ENCODE data around the gene ERMP1.

DNA sequence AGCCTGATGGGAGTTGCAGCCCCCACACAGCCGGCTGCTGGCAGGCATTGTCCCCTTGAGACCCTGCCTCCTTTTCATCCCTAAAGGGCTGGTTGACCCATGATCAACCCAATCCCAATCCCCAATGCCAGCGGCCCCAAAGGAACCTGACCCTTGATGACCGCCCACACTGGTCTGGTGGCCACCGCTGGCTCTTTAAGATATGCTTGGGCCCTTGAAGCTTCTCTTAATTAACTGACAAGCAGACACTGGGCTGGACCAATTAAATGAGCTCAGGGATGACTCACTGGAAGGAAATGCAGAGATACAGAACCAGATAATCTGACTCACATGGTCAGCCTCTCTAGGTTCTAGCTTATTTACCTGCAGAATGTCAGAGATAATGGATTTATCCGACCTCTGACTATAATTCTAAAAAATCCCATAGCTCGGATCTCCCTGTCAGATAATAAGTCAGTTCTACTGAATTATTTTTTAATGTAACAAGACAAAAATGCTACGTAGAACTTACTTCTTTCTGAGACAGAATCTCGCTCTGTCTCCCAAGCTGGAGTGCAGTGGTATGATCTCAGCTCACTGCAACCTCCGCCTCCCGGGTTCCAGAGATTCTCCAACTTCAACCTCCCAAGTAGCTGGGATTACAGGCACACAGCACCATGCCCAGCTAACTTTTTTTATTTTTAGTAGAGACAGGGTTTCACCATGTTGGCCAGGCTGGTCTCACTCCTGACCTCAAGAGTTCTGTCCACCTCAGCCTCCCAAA is 46.7 kb upstream of the ERMP1 start:
- TF ChIP-seq FOXM1 (IDR thresholded peaks at IDR 0.05; ENCODE audit: low read depth) (0 out of 2 replicates have a peak, but pooled peaks have one; percentile 19), NRF1 (IDR thresholded peaks at IDR 0.05; ENCODE audit: low read depth, low read length) (no peak), CTCF (IDR thresholded peaks at IDR 0.05) (no peak), POLR2AphosphoS5 (IDR thresholded peaks at IDR 0.05; ENCODE audit: low read depth, low read length) (peak; percentile 56; the same call in 1 of the 2 replicates), CHD2 (IDR thresholded peaks at IDR 0.05; ENCODE audit: low read length, partially characterized antibody) (no peak), RFX5 (IDR thresholded peaks at IDR 0.05; ENCODE audit: low read length) (no peak), ELF1 (IDR thresholded peaks at IDR 0.05) (no peak), REST (IDR thresholded peaks at IDR 0.05; ENCODE audit: low read depth, low read length) (no peak), SMC3 (IDR thresholded peaks at IDR 0.05; ENCODE audit: low read depth, low read length) (no peak), TCF12 (IDR thresholded peaks at IDR 0.05) (peak; percentile 81), EP300 (IDR thresholded peaks at IDR 0.05; ENCODE audit: borderline replicate concordance in 1 of 2, low read depth in 1 of 2, low read length in 1 of 2) (peak; percentile 27 to 49; a peak in 1 of 4 replicates), JUND (IDR thresholded peaks at IDR 0.05) (peak; percentile 97)
- TF ChIP-seq, protein P1, sequence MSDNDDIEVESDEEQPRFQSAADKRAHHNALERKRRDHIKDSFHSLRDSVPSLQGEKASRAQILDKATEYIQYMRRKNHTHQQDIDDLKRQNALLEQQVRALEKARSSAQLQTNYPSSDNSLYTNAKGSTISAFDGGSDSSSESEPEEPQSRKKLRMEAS (IDR thresholded peaks at IDR 0.05; ENCODE audit: low read depth): peak; percentile 73
- TF ChIP-seq, protein P2, sequence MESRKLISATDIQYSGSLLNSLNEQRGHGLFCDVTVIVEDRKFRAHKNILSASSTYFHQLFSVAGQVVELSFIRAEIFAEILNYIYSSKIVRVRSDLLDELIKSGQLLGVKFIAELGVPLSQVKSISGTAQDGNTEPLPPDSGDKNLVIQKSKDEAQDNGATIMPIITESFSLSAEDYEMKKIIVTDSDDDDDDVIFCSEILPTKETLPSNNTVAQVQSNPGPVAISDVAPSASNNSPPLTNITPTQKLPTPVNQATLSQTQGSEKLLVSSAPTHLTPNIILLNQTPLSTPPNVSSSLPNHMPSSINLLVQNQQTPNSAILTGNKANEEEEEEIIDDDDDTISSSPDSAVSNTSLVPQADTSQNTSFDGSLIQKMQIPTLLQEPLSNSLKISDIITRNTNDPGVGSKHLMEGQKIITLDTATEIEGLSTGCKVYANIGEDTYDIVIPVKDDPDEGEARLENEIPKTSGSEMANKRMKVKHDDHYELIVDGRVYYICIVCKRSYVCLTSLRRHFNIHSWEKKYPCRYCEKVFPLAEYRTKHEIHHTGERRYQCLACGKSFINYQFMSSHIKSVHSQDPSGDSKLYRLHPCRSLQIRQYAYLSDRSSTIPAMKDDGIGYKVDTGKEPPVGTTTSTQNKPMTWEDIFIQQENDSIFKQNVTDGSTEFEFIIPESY (IDR thresholded peaks at IDR 0.05; ENCODE audit: borderline replicate concordance, low read depth): no peak
